GM18508 (cell line): ENCODE data around the gene C9.
"Not testable (repeated sequence)": the region's sequence is repeated elsewhere in the genome, so short reads cannot be mapped to it uniquely, and the experiment has no call there.

Experiments
- ATAC-seq: cut with Tn5 transposase; IDR thresholded peaks from one replicate; pipeline ENCODE4 v1.9.1; 2021; ENCODE audit warnings: moderate number of reproducible peaks; ENCODE audit not compliant: insufficient read depth, unreplicated experiment

Gene C9

GRCh38 chr5:39337252-39337915, 26.9 kb downstream of the C9 start:
- no peak for ATAC-seq

DNA sequence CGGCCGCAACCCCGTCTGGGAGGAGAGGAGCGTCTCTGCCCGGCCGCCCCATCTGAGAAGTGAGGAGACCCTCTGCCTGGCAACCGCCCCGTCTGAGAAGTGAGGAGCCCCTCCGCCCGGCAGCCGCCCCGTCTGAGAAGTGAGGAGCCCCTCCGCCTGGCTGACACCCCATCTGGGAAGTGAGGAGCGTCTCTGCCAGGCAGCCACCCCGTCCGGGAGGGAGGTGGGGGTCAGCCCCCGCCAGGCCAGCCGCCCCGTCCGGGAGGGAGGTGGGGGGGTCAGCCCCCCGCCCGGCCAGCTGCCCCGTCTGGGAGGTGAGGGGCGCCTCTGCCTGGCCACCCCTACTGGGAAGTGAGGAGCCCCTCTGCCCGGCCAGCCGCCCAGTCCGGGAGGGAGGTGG, 30.0 kb downstream of the C9 start:
- not testable (repeated sequence) for ATAC-seq

- ATAC-seq = no peak
Observed at GRCh38 chr5:39333104-39333503, 31.2 kb downstream of the C9 start.

DNA sequence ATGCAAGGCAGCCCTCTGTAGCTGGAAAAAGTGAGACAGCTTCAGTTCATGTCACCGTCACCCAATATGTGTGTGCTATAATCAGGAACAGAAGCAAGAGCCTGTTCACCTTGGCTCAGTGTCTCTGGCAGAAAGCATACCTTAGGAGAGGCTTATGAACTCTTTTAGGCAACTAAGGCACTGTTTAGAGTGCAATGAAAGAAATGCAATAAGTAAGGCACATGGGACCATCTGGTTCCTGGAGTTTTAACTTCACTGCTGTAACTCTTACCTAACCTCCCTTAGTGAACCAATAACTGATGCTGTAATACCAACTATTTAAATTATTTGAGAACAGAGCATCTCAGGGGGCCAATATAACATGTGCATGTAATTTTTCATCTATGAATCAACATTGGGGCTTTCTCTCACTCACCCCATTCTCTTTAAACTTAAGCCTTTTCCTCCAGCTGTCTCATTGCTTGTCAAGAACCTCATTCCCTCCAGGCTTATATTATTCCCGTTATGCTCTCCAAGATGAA, 32.4 kb downstream of the C9 start:
- no peak for ATAC-seq

GRCh38 chr5:39328731-39329130, 35.6 kb downstream of the C9 start:
- ATAC-seq = no peak

GRCh38 chr5:39323542-39323941, 40.8 kb downstream of the C9 start:
- ATAC-seq = no peak

DNA sequence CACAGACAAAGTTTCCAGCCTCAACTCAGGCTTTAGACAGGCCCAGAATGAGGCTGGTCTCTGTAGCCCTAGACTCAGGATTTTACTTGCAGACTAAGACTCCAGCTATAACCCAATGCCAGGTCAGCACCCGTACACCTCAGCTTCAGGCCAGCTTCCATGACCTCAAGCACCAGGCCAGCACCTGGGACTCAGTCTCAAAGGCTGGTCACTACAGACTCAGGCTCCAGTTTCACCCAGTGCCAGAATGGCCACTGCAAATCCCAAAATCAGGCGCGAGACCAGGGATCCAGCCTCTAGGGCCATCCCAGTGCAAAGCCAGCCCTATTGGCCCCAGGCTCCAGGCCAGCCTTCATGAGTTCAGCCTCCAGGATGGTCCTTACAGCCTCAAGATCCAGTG, 44.9 kb downstream of the C9 start:
- ATAC-seq = no peak

DNA sequence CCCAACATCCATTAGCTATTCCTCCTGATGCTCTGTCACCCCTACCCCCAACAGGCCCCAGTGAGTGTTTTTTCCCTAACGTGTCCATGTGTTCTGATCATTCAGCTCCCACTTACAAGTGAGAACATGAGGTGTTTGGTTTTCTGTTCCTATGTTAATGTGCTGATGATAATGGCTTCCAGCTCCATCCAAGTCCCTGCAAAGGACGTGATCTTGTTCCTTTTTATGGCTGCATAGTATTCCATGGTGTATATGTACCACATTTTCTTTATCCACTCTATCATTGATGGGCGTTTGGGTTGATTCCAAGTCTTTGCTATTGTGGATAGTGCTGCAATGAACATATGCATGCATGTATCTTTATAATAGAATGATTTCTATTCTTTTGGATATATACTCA, 47.8 kb downstream of the C9 start:
- ATAC-seq = not testable (repeated sequence)

- no peak for ATAC-seq
Observed at GRCh38 chr5:39315995-39316394, 48.3 kb downstream of the C9 start.

- no peak for ATAC-seq
Observed at GRCh38 chr5:39314591-39314990, 49.7 kb downstream of the C9 start.

DNA sequence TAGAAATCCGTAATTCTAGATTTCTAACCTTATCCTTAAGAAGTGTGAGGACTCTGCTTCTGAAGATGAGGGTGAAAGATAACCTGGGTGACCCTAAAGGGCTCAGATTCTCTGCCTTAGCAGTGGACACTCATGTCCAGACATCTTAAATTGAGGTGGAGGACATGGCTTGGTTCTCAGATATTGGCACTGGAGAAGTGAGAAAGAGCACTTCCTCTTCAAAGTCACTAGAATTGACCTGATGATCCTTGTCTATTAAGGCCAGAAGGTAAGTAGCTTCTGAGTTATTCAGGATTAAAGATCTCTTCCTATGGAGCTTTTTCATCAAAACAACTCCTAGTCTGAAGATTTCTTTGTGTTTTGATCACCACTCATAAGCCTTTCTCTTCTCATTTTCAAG, 54.8 kb downstream of the C9 start:
- ATAC-seq = no peak

DNA sequence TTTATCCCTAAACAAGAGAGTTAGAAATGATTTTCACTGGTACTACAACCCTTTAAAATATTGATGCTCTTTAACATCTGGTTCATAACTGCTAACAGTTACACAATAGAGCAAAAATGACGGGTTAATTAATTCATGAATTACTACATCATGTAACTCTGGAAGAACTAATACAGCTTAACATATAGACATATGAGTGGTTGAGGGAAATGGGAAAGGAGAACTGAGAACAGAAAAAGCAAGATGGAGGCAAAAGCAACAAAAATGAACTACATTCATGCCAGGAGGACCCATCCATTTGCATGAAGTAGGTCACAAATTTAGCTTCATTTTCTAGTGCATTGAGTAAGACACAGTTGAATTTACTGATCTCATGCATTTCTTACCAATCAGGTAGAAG, 61.8 kb downstream of the C9 start:
- peak; percentile 53 for ATAC-seq

DNA sequence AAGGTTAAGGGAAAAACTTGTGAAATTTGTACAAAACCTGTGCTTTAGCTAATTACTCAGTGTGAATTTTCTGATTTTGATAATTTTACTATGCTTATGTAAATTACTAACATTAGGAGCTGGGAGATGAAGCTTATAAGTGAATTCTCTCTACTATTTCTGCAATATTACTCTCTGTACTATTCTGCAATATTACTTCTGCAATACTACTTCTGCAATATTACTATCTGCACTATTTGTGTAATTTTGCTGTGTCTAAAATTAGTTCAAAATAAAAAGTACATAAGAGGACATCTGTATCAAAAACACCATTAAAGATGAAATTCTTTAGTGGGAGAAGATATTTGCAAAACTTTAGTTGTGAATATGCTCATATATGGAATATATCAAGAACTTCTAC, 62.9 kb downstream of the C9 start:
- no peak for ATAC-seq

DNA sequence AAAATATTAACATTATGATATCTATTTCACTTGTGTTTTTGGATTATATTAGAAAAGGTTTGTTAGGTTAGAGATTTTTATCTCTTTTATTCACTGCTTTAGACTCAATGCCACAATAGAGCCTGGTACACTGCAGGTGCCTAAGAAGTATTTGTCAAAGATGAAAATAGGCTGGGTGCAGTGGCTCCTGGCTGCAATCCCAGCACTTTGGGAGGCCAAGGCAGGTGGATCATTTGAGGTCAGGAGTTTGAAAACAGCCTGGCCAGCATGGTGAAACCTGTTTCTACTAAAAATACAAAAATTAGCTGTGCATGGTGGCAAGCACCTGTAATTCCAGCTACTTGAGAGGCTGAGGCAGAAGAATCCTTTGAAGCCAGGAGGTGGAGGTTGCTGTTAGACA, 64.3 kb downstream of the C9 start:
- no peak for ATAC-seq

DNA sequence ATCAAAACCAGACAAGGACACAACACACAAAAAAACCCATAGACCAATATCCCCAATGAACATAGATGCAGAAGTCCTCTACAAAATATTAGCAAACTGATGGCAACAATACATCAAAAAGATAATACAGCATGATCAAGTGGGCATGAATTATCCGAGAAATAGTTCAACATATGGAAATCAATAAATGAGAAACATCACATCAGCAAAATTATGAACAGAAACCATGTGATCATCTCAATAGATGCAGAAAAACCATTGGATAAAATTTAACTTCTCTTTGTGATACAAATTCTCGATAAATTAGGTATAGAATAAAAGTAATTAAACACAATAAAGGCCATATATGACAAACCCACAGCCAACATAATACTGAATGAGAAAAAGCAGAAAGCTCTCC, 69.6 kb downstream of the C9 start:
- no peak for ATAC-seq

DNA sequence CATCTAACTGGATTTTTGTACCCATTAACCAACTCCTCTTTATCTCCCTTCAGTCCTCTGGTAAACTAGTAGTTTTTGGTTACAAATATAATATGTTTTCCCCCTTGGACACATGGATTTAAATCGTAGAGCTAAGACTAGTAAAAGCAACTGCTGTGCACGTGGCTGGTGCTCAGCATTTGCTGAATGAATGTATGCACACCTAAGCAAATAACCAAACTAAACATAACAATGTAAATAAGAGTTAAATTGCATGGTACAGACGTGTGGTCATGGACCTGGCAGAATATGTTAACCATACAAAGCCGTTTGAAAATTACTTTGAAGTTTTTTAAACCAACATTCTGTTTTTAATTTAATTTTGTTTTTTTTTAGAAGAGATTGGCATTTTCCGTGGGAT, 79.7 kb downstream of the C9 start:
- no peak for ATAC-seq

DNA sequence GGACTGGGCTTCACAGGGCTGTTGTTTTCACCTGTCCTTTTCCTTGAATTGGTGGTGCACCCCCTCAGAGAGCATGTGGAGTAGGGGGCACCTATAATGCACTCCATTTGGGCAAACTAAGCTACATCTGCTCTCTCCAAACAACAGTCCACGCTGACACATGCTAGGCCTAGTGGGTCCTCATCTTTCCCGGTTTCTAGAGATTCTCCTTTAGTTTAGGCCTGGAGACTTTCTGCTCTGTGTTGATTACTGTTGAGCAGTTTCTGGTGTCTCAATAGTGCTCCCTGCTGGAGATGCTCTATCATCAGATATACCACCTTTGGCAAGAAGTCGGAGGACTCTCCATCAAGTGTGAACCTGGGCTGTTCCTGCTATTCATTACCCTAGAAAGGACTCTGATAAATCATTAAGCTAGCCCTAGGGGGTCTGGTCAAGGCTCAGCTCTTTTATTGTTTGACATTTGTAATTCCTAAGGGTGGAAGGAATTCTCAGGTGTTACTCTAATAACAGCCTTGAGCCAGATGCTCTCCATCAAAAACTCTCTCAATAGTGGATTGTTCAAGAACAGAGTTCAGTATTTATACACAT, 81.0 kb downstream of the C9 start:
- ATAC-seq = peak; percentile 91

DNA sequence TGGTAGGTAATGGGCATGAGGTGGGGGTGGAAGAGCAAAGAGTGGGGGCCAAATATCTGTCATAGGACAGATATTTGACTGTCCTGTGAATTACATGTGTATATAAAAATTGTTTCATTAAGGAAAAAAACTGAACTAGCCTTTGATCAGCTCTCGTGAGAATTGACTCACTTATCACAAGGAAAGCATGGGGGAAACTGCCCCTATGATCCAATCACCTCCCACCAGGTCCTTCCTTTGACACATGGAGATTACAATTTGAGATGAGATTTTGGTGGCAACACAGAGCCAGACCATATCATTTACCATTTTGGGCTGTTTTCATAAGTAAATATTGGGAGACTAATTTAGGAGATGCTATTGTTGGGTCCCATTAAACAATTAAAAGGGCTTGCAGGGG, 81.7 kb downstream of the C9 start:
- no peak for ATAC-seq

GRCh38 chr5:39275865-39276264, 88.4 kb downstream of the C9 start:
- ATAC-seq = not testable (repeated sequence)

GRCh38 chr5:39274398-39275085, 89.8 kb downstream of the C9 start:
- peak; percentile 76 for ATAC-seq

GRCh38 chr5:39273314-39273954, 90.9 kb downstream of the C9 start:
- ATAC-seq = no peak
